ENCODE results near the gene HOXB9.
A peak's percentile ranks its signal among the peaks of the same experiment; 100 is the strongest.

HOXB9 gene

DNA sequence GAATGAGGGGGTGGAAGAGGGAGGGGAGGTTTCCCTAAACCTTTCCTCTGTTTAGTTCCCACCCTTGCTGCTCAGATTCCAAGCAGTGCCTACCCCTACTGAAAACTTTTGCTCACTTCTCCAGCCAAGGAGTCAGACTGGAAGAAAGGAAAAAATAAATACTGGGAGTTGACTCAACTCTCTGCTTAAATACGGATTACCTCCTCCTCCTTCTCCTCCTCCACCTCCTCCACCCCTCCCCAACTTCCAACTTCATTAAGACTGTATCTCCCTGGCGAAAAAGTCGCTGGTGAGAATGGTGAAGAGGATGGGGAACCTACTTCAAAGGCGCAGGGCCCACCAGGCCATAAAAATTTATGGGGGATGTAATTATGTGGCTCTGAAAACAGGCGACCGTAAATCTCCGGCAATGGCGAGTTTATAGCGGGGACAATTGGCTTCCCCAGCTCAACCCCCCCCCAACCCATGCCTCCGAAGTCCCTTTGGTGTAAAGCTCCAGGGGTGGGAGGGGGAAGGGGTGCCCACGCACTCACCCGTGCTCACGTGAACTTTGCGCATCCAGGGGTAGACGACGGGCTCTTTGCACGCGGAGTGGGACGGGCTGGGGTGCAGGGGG is 48.7 kb downstream of the HOXB9 start:
- DNase-seq = peak; percentile 42
- in situ Hi-C loops (cut with HindIII; ENCODE audit: low pct_ligation_motif_present, low pct_unique_long_range_greater_than_20kb, low sequenced_read_pairs) = no loop called here

GRCh38 chr17:48576479-48577309 is 49.5 kb downstream of the HOXB9 start:
- peak; percentile 68 for DNase-seq
- in situ Hi-C loops (cut with HindIII; ENCODE audit: low pct_ligation_motif_present, low pct_unique_long_range_greater_than_20kb, low sequenced_read_pairs) = no loop called here

- DNase-seq = no peak
- in situ Hi-C loops (cut with HindIII; ENCODE audit: low pct_ligation_motif_present, low pct_unique_long_range_greater_than_20kb, low sequenced_read_pairs) = no loop called here
These were observed 50.3 kb downstream of the HOXB9 start for GRCh38 chr17:48575673-48576478.

- in situ Hi-C loops (cut with HindIII; ENCODE audit: low pct_ligation_motif_present, low pct_unique_long_range_greater_than_20kb, low sequenced_read_pairs) = no loop called here
- DNase-seq = no peak
These were observed 51.0 kb downstream of the HOXB9 start for GRCh38 chr17:48575066-48575582.

DNA sequence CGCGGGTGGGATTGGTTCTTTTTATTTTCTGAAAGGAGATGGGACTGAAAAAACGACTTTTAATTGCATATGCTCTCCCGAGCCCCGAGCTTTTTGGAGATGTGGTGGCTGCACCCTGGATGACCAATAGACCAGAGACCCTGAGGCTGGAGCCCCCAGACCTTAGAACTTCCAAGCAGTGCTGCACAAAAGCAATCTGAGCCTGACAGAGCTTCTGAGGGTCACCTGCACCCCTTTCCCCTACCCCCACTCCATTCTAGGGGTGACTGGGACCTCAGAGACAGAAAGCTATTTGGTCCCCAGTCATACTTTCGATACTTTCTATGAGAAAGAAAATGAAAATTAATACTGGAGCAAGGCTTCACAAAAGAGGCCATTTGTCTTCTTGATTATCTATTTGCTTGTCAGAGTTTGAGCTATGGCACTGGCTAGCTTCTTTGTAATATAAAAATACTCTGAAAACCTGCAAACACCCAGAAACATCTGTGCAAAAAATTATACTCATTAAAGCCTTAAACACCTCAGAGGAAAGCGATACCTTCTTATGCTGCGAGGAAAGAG is 51.6 kb downstream of the HOXB9 start:
- in situ Hi-C loops (cut with HindIII; ENCODE audit: low pct_ligation_motif_present, low pct_unique_long_range_greater_than_20kb, low sequenced_read_pairs) = no loop called here
- DNase-seq = no peak

- in situ Hi-C loops (cut with HindIII; ENCODE audit: low pct_ligation_motif_present, low pct_unique_long_range_greater_than_20kb, low sequenced_read_pairs) = no loop called here
- DNase-seq = no peak
These were observed 54.2 kb downstream of the HOXB9 start for GRCh38 chr17:48571826-48572417.

Data from ACHN (cell line).